CD14-positive monocyte (primary cell): ENCODE measurements around the gene TEX29. TPM values are rescaled to one million over a fixed set of nuclear protein-coding genes. Genes with fewer than 3 reads are reported as not detected.

Experiments
- DNase-seq, 3 donors: peaks; one replicate each; pipeline ENCODE4 v3.0.0-alpha.2; 2011 to 2022
- H2AFZ ChIP-seq: 2 replicates; pipeline ENCODE4 v1.6.0; 2012; ENCODE audit warnings: mild to moderate bottlenecking, low read depth, low read length, inconsistent platforms; ENCODE audit not compliant: insufficient read depth, poor library complexity, severe bottlenecking
- H3K27ac ChIP-seq, 2 donors: 1 replicate in 1 of 2; 2 replicates in 1 of 2; pipeline ENCODE4 v1.5.1; 2012 to 2013; ENCODE audit warnings: low read length in 2 of 2, control low read depth in 1 of 2, inconsistent platforms in 1 of 2, low read depth in 1 of 2, mild to moderate bottlenecking in 1 of 2
- H3K27me3 ChIP-seq, 2 donors: one replicate each; pipeline versions ENCODE4 v1.6.0 to v1.6.1; 2011 to 2013; ENCODE audit warnings: low read length in 2 of 2; ENCODE audit not compliant: control insufficient read depth in 2 of 2, insufficient read depth in 2 of 2
- H3K36me3 ChIP-seq, 2 donors: replicated peaks in 1 of 2; 1 replicate in 1 of 2; 2 replicates in 1 of 2; pipeline versions ENCODE4 v1.5.1 to v1.6.1; 2012 to 2013; ENCODE audit warnings: low read length in 2 of 2, control low read depth in 1 of 2, inconsistent platforms in 1 of 2, mild to moderate bottlenecking in 1 of 2; ENCODE audit not compliant: insufficient read depth in 2 of 2, control insufficient read depth in 1 of 2
- H3K4me1 ChIP-seq, 2 donors: 1 replicate in 1 of 2; 2 replicates in 1 of 2; pipeline versions ENCODE4 v1.5.1 to v1.6.1; 2012 to 2013; ENCODE audit warnings: low read length in 2 of 2, control low read depth in 1 of 2, inconsistent platforms in 1 of 2, mild to moderate bottlenecking in 1 of 2, moderate library complexity in 1 of 2; ENCODE audit not compliant: insufficient read depth in 2 of 2, control insufficient read depth in 1 of 2
- H3K4me2 ChIP-seq: replicated peaks from 2 replicates; pipeline ENCODE3; 2012; ENCODE audit warnings: low read length, moderate library complexity, mild to moderate bottlenecking; ENCODE audit not compliant: poor library complexity, severe bottlenecking; ENCODE audit errors: extremely low read depth
- H3K4me3 ChIP-seq, 3 experiments: fragments of 200-600 bp in 1 of 3; sonication (generic) in 1 of 3; replicated peaks in 1 of 3; 1 replicate in 2 of 3; 2 replicates in 1 of 3; pipeline ENCODE4 v1.5.1; 2011 to 2013; ENCODE audit warnings: low read length in 3 of 3, mild to moderate bottlenecking in 3 of 3, control low read depth in 2 of 3, low read depth in 2 of 3, inconsistent platforms in 1 of 3, moderate library complexity in 1 of 3
- H3K79me2 ChIP-seq: 2 replicates; pipeline ENCODE4 v1.6.0; 2012; ENCODE audit warnings: mild to moderate bottlenecking, control low read depth, inconsistent platforms, low read length, moderate library complexity; ENCODE audit not compliant: insufficient read depth
- H3K9ac ChIP-seq: 2 replicates; pipeline ENCODE4 v1.6.0; 2017; ENCODE audit warnings: low read length, mild to moderate bottlenecking; ENCODE audit not compliant: insufficient read depth, poor library complexity, severe bottlenecking
- H3K9me3 ChIP-seq, 2 donors: replicated peaks in 1 of 2; 1 replicate in 1 of 2; 2 replicates in 1 of 2; pipeline versions ENCODE4 v1.5.1 to v1.6.1; 2012 to 2013; ENCODE audit warnings: low read length in 2 of 2, control low read depth in 1 of 2; ENCODE audit not compliant: control insufficient read depth in 1 of 2, insufficient read depth in 1 of 2
- H4K20me1 ChIP-seq: 2 replicates; pipeline ENCODE4 v1.6.0; 2012; ENCODE audit warnings: mild to moderate bottlenecking, low read length, control low read depth, moderate library complexity; ENCODE audit not compliant: insufficient read depth
- H3K27ac Mint-ChIP-seq, 7 donors: one replicate each; pipeline ENCODE4 v1.8.0; 2020; ENCODE audit warnings: mild to moderate bottlenecking in 7 of 7, mixed read lengths in 7 of 7, moderate library complexity in 6 of 7, inconsistent platforms in 2 of 7
- H3K27me3 Mint-ChIP-seq, 3 donors: one replicate each; pipeline ENCODE4 v1.8.0; 2021 to 2022; ENCODE audit warnings: low read depth in 3 of 3, mild to moderate bottlenecking in 3 of 3, mixed read lengths in 3 of 3, moderate library complexity in 3 of 3, inconsistent platforms in 1 of 3
- H3K36me3 Mint-ChIP-seq, 2 donors: one replicate each; pipeline ENCODE4 v1.8.0; 2020; ENCODE audit warnings: mixed read lengths in 2 of 2, inconsistent platforms in 1 of 2, mild to moderate bottlenecking in 1 of 2
- H3K4me1 Mint-ChIP-seq: one replicate; pipeline ENCODE4 v1.8.0; 2020; ENCODE audit warnings: mild to moderate bottlenecking, mixed read lengths
- H3K4me3 Mint-ChIP-seq, 2 donors: one replicate each; pipeline ENCODE4 v1.8.0; 2020; ENCODE audit warnings: mild to moderate bottlenecking in 2 of 2, mixed read lengths in 2 of 2, moderate library complexity in 1 of 2
- H3K9me3 Mint-ChIP-seq, 7 donors: one replicate each; pipeline ENCODE4 v1.8.0; 2020 to 2022; ENCODE audit warnings: mixed read lengths in 7 of 7, mild to moderate bottlenecking in 6 of 7, moderate library complexity in 6 of 7, inconsistent platforms in 2 of 7
- WGBS: methylation state at CpG from one replicate; pipeline ENCODE4 v1.1.5; 2013; ENCODE audit warnings: missing lambda C conversion rate; ENCODE audit not compliant: insufficient coverage; 5-methylcytosine and 5-hydroxymethylcytosine counted together
- intact Hi-C, 2 donors: fragments of 100-400 bp; cut with micrococcal nuclease; formaldehyde crosslinking; loops; one replicate each; pipeline versions ENCODE4 v1.15.0 to v1.15.1; 2023
- polyA plus RNA-seq, 3 donors: library from polyadenylated mRNA; depleted of rRNA in 1 of 3; unstranded in 2 of 3; stranded (reverse) in 1 of 3; fragments of 300-500 nt in 2 of 3; fragments of >200 nt in 1 of 3; fragmentation: Illumina TruSeq in 2 of 3; gene quantifications; 1 replicate in 2 of 3; 2 replicates in 1 of 3; pipeline ENCODE4 v1.2.3, GENCODE V29; 2012 to 2021
- TF ChIP-seq, protein P1 (sequence below): fragments of 200-600 bp; IDR thresholded peaks from one replicate; pipeline ENCODE4 v1.8.0; 2022; ENCODE audit warnings: antibody characterized with exemption, mild to moderate bottlenecking

TEX29 gene
- polyA plus RNA-seq, 3 donors = 0.27 to 0.29 TPM; not detected in 1

DNA sequence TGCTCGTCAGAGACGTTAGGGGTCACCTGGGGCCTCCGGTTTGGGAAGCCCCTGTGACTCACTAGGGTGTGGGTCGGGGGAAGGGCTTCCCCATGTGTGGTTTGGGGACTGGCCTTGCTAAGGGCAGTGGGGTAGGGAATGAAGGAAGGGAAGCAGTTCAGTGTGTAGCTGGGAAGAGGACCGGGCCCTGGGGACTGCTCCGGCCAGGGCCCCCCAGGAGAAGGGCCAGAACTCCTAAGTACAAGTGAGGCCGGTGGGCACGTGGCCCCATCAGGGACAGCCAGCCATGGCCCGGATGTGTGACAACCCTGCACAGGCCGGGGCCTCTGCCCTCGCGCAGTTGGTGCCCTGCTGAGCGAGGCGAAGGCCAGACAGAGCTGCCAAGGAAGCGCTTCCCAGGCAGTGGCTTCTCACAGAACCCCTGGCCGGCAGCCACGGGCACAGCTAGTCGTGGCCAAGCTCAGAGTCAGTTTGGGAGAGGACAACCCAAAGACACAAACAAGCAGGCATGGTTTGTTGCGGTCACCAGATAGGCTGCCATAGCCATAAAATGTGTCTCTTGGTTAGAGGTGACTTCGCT is 25.7 kb downstream of the TEX29 start:
- Histone ChIP-seq H3K36me3 (no peaks in the 10 kb centered on the region), H3K9me3 (peaks cover 0 to 14% of the 10 kb centered on the region in 2 donors), H3K4me1 (no peaks in the 10 kb centered on the region), H3K27ac (no peak overlapping the region), H2AFZ (no peak overlapping the region), H4K20me1 (no peaks in the 10 kb centered on the region), H3K27me3 (no peaks in the 10 kb centered on the region), H3K4me2 (no peak overlapping the region), H3K9ac (no peak overlapping the region), H3K79me2 (no peaks in the 10 kb centered on the region), H3K4me3 (no peak overlapping the region)
- peaks cover 2 to 6% (median 2%) of the 10 kb centered on the region in 3 donors for H3K27me3 Mint-ChIP-seq
- H3K36me3 Mint-ChIP-seq = no peaks in the 10 kb centered on the region
- WGBS = 91% methylated on average over 20 of the region's 20 CpGs
- intact Hi-C loops = no loop called here
- no peak for DNase-seq
- H3K4me3 Mint-ChIP-seq = no peak overlapping the region
- TF ChIP-seq, protein P1, sequence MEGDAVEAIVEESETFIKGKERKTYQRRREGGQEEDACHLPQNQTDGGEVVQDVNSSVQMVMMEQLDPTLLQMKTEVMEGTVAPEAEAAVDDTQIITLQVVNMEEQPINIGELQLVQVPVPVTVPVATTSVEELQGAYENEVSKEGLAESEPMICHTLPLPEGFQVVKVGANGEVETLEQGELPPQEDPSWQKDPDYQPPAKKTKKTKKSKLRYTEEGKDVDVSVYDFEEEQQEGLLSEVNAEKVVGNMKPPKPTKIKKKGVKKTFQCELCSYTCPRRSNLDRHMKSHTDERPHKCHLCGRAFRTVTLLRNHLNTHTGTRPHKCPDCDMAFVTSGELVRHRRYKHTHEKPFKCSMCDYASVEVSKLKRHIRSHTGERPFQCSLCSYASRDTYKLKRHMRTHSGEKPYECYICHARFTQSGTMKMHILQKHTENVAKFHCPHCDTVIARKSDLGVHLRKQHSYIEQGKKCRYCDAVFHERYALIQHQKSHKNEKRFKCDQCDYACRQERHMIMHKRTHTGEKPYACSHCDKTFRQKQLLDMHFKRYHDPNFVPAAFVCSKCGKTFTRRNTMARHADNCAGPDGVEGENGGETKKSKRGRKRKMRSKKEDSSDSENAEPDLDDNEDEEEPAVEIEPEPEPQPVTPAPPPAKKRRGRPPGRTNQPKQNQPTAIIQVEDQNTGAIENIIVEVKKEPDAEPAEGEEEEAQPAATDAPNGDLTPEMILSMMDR = no peak
- H3K9me3 Mint-ChIP-seq = peaks cover 6 to 17% (median 11%) of the 10 kb centered on the region in 7 donors
- no peaks in the 10 kb centered on the region for H3K4me1 Mint-ChIP-seq
- H3K27ac Mint-ChIP-seq = no peak overlapping the region

DNA sequence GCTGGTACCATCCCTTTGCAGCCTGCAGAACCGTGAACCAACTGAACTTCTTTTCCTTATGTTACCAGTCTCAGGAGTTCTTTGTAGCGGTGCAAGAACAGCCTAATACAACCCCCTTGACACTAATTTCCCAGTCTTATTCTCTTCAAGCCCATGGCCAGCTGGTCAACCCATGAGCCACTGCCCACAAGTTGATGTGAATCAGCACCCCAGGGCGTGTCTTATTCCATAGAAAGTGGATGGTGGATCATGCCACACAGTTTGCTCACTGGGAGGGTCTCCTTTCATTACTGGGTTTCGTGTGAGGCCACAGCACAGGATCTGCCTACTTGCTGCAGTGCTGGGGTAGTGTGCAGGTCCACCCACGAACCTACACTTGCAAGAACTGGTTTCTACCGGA is 27.0 kb downstream of the TEX29 start:
- Histone ChIP-seq H4K20me1 (no peaks in the 10 kb centered on the region), H2AFZ (no peak overlapping the region), H3K9ac (no peak overlapping the region), H3K27ac (no peak overlapping the region), H3K27me3 (no peaks in the 10 kb centered on the region), H3K4me1 (no peaks in the 10 kb centered on the region), H3K9me3 (peaks cover 0 to 14% of the 10 kb centered on the region in 2 donors), H3K4me3 (no peak overlapping the region), H3K79me2 (no peaks in the 10 kb centered on the region), H3K4me2 (no peak overlapping the region), H3K36me3 (no peaks in the 10 kb centered on the region)
- H3K4me1 Mint-ChIP-seq = no peaks in the 10 kb centered on the region
- TF ChIP-seq, protein P1 = no peak
- H3K27ac Mint-ChIP-seq = no peak overlapping the region
- H3K4me3 Mint-ChIP-seq = no peak overlapping the region
- peaks cover 6 to 17% (median 11%) of the 10 kb centered on the region in 7 donors for H3K9me3 Mint-ChIP-seq
- peaks cover 2 to 7% (median 5%) of the 10 kb centered on the region in 3 donors for H3K27me3 Mint-ChIP-seq
- H3K36me3 Mint-ChIP-seq = no peaks in the 10 kb centered on the region
- DNase-seq = no peak
- intact Hi-C loops = no loop called here
- WGBS = 90% methylated on average over 5 of the region's 6 CpGs
